Thyroid gland (tissue), 4 donors: ENCODE measurements around the gene SLC7A6OS. TPM values are rescaled to one million over a fixed set of nuclear protein-coding genes. Genes with fewer than 3 reads are reported as not detected.

Source experiments
- DNase-seq, 2 donors: peaks; one replicate each; pipeline ENCODE4 v3.0.0-alpha.2; 2019
- H3K27ac ChIP-seq, 3 donors: fragments of 200-600 bp; sonication (generic); 1 replicate in 2 of 3; 2 replicates in 1 of 3; pipeline ENCODE4 v1.5.1; 2016 to 2019; ENCODE audit warnings: mild to moderate bottlenecking in 1 of 3, moderate library complexity in 1 of 3
- H3K27me3 ChIP-seq: fragments of 200-600 bp; sonication (generic); one replicate; pipeline ENCODE4 v1.5.1; 2019
- H3K36me3 ChIP-seq, 2 donors: fragments of 200-600 bp; sonication (generic); one replicate each; pipeline ENCODE4 v1.5.1; 2016 to 2019
- H3K4me1 ChIP-seq, 2 donors: fragments of 200-600 bp; sonication (generic); one replicate each; pipeline ENCODE4 v1.5.1; 2017 to 2019
- H3K4me3 ChIP-seq, 3 donors: fragments of 200-600 bp; sonication (generic); replicated peaks in 1 of 3; 1 replicate in 2 of 3; 2 replicates in 1 of 3; pipeline ENCODE4 v1.5.1; 2016; ENCODE audit warnings: mild to moderate bottlenecking in 1 of 3
- H3K9me3 ChIP-seq: fragments of 200-600 bp; sonication (generic); one replicate; pipeline ENCODE4 v1.5.1; 2017
- CTCF ChIP-seq, 6 experiments: fragments of 200-600 bp in 3 of 6; fragments of 450-650 bp in 3 of 6; sonication (generic) in 3 of 6; IDR thresholded peaks; one replicate each; pipeline ENCODE4 v1.5.1; 2016 to 2019; ENCODE audit warnings: antibody characterized with exemption in 6 of 6, mild to moderate bottlenecking in 2 of 6, inconsistent platforms in 1 of 6, moderate library complexity in 1 of 6
- POLR2A ChIP-seq, 2 donors: fragments of 450-650 bp; IDR thresholded peaks; one replicate each; pipeline ENCODE4 v1.6.1; 2017; ENCODE audit warnings: antibody characterized with exemption in 2 of 2, mild to moderate bottlenecking in 2 of 2, moderate library complexity in 1 of 2
- WGBS, 2 donors: methylation state at CpG; one replicate each; pipeline ENCODE4 v1.1.5; 2017; 5-methylcytosine and 5-hydroxymethylcytosine counted together
- intact Hi-C: fragments of 100-400 bp; cut with DNase I; formaldehyde crosslinking; loops from one replicate; pipeline ENCODE4 v1.15.1; 2023
- total RNA-seq, 4 donors: library from RNA; depleted of rRNA; stranded (reverse); fragments of >200 nt; gene quantifications; one replicate each; pipeline ENCODE4 v1.2.3, GENCODE V29; 2016

Gene SLC7A6OS
- total RNA-seq, 4 donors from 2014 or later = 13.4 to 25.8 (median 18.7) TPM

DNA sequence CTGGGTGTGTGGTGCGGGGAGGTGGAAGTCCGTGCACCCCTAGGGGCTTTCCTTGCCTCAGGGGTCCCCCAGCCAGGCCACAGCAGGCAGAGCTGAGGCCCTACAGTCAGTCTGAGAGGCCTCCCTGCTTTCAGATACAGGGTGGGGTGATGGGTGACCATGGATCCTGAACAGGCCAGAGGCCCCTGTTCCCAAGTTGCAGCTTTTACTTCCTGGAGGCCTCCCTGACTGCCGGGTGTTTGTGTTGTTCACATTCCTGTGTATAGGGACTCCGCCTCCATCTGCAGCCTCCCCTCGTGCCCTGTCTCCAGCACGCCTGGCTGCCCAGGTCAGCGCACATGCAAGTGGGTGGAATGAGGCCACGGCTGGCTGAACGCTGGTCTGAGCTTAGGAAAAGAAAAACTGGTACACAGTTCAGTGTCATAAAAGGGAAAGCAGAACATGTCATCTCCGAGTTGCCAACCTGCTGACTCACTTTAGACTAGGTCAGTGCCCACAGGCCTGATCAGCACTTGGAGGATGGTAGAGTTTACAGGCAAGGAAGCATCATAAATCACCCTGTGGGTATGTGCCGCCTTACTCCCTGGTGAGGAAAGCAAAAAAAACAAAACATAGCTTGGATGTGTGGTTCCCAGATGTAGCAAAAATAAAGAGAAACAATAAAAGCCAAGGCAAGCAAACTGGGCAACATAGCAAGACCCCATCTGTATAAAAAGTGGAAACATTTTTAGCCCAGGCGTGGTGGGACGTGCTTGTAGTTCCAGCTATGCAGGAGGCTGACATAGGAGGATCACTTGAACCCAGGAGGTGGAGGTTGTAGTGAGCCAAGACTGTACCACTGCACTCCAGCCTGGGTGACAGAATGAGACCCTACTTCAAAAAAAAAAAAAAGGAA lies 52.6 kb downstream of the SLC7A6OS start:
- peaks cover 19 to 24% of the 10 kb centered on the region in 2 donors for H3K36me3 ChIP-seq
- TF ChIP-seq POLR2A (IDR thresholded peaks at IDR 0.05) (peak in 1 of 2 donors; percentile 62), CTCF (IDR thresholded peaks at IDR 0.05) (no peak)
- H3K4me3 ChIP-seq = no peak overlapping the region
- WGBS, 2 donors = 40 to 43% methylated on average over 12 to 13 of the region's 13 CpGs
- peaks cover 25 to 40% of the 10 kb centered on the region in 2 donors for H3K4me1 ChIP-seq
- peak; percentile 99 for DNase-seq
- H3K9me3 ChIP-seq = no peaks in the 10 kb centered on the region
- H3K27ac ChIP-seq = peak overlapping the region; percentile 94 to 99 (median 95)
- intact Hi-C loops = no loop called here
- H3K27me3 ChIP-seq = no peaks in the 10 kb centered on the region

DNA sequence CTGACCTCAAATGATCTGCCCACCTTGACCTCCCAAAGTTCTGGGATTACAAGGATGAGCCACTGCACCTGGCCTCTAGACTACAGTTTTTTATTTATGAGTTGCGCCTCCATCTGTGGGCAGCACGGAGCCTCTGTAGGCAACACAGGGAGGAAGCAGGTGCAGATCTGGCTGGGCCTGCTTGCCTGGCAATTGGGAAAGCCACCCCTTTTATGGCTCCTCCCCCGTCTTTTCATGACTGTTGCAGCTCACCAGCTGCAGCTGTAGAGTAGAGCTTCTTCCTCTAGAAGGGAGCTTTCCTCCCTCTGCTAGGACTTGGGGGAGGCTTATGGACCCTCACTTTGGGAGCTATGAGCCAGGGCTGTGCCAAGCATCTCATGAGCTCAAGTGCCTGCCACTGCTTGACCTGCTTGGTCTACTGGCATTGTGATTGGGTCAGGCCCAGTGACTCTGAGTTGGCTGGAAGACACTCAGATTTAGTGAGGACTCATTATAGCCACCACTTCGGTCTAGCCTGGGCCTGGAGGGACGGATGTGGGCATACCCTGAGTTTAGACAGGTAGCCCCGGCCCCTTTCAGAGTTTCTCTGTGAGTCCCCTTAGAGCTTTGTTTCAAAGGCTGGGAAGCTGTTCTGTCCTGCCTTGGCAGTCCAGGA lies 53.4 kb downstream of the SLC7A6OS start:
- H3K36me3 ChIP-seq = peaks cover 23 to 24% of the 10 kb centered on the region in 2 donors
- DNase-seq = peak; percentile 64 to 68
- intact Hi-C loops = no loop called here
- peaks cover 25 to 40% of the 10 kb centered on the region in 2 donors for H3K4me1 ChIP-seq
- H3K9me3 ChIP-seq = no peaks in the 10 kb centered on the region
- H3K4me3 ChIP-seq = no peak overlapping the region
- H3K27ac ChIP-seq = peak overlapping the region; percentile 81 to 99 (median 95)
- TF ChIP-seq POLR2A (IDR thresholded peaks at IDR 0.05) = no peak
- TF ChIP-seq CTCF (IDR thresholded peaks at IDR 0.05) = no peak
- no peaks in the 10 kb centered on the region for H3K27me3 ChIP-seq
- 61 to 68% methylated on average over 4 to 6 of the region's 6 CpGs for WGBS, 2 donors

DNA sequence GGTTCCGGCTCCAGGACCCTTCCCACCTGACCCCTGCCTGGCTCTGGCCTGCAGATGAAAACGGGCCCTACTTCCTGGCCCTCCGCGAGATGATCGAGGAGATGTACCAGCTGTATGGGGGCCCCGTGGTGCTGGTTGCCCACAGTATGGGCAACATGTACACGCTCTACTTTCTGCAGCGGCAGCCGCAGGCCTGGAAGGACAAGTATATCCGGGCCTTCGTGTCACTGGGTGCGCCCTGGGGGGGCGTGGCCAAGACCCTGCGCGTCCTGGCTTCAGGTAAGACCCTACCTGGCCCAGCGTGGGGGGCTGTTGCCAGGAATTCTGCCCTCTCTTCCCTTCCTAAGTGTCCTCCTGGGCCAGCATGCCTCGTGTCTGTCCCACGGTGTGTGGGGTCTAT lies 55.0 kb downstream of the SLC7A6OS start:
- no peaks in the 10 kb centered on the region for H3K9me3 ChIP-seq
- intact Hi-C loops = no loop called here
- peaks cover 25 to 36% of the 10 kb centered on the region in 2 donors for H3K4me1 ChIP-seq
- DNase-seq = no peak
- H3K36me3 ChIP-seq = peaks cover 24 to 31% of the 10 kb centered on the region in 2 donors
- 91% methylated on average over 5 to 18 of the region's 18 CpGs for WGBS, 2 donors
- no peaks in the 10 kb centered on the region for H3K27me3 ChIP-seq
- no peak overlapping the region for H3K4me3 ChIP-seq
- no peak for TF ChIP-seq POLR2A (IDR thresholded peaks at IDR 0.05)
- TF ChIP-seq CTCF (IDR thresholded peaks at IDR 0.05) = no peak
- peak overlapping the region in 2 of 3 donors; percentile 30 to 81 for H3K27ac ChIP-seq

DNA sequence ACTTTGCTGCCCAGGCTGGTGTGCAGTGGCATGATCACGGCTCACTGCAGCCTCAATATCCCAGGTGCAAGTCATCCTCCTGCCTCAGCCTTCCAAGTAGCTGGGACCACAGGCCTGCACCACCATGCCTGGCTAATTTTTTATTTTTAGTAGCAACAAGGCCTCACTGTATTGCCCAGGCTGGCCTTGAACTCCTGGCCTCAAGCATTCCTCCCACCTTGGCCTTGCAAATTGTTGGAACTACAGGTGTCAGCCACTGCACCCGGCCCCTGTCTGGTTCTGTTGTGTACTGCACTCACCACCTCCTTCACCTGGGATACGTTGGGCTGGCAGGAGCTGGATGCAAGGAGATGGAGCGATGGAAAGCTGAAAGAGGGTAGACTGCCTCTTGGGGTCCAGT lies 57.0 kb downstream of the SLC7A6OS start:
- no peak for TF ChIP-seq POLR2A (IDR thresholded peaks at IDR 0.05)
- no peak for TF ChIP-seq CTCF (IDR thresholded peaks at IDR 0.05)

More for the DNA sequence above, 57.0 kb downstream of the SLC7A6OS start:
- H3K27ac ChIP-seq = no peak overlapping the region
- DNase-seq = no peak
- intact Hi-C loops = no loop called here
- no peaks in the 10 kb centered on the region for H3K27me3 ChIP-seq
- WGBS, 2 donors = 94 to 98% methylated on average over 4 of the region's 4 CpGs
- H3K4me1 ChIP-seq = peaks cover 18 to 21% of the 10 kb centered on the region in 2 donors
- H3K9me3 ChIP-seq = no peaks in the 10 kb centered on the region
- peaks cover 22 to 26% of the 10 kb centered on the region in 2 donors for H3K36me3 ChIP-seq
- no peak overlapping the region for H3K4me3 ChIP-seq
